Left kidney (tissue), 2 donors: ENCODE results near the gene HECW1. TPM values are rescaled to one million over a fixed set of nuclear protein-coding genes. Genes with fewer than 3 reads are reported as not detected.
A peak's percentile ranks its signal among the peaks of the same experiment; 100 is the strongest.
"Not testable (repeated sequence)": the region's sequence is repeated elsewhere in the genome, so short reads cannot be mapped to it uniquely, and the experiment has no call there.

ENCODE experiments used
- DNase-seq: peaks from one replicate; pipeline ENCODE4 v3.0.0-alpha.2; 2013
- polyA plus RNA-seq: library from polyadenylated mRNA; unstranded; fragments of 120-200 nt; gene quantifications from one replicate; pipeline ENCODE4 v1.2.1, GENCODE V29; 2013; ENCODE audit not compliant: insufficient read length

HECW1 gene
- polyA plus RNA-seq, 1 donor = 9.4 TPM

GRCh38 chr7:43308913-43309705 is 196.7 kb downstream of the HECW1 start:
- no peak for DNase-seq

- no peak for DNase-seq
Observed at GRCh38 chr7:43309706-43310022, 197.2 kb downstream of the HECW1 start.

GRCh38 chr7:43311052-43311451 is 198.6 kb downstream of the HECW1 start:
- no peak for DNase-seq

GRCh38 chr7:43311694-43312093 is 199.2 kb downstream of the HECW1 start:
- no peak for DNase-seq

GRCh38 chr7:43313628-43314378 is 201.4 kb downstream of the HECW1 start:
- DNase-seq = no peak

GRCh38 chr7:43314379-43315158 is 202.1 kb downstream of the HECW1 start:
- no peak for DNase-seq

GRCh38 chr7:43317075-43317474 is 204.6 kb downstream of the HECW1 start:
- no peak for DNase-seq

- DNase-seq = no peak
Observed at GRCh38 chr7:43318188-43318770, 205.8 kb downstream of the HECW1 start.

GRCh38 chr7:43325595-43325994 is 213.1 kb downstream of the HECW1 start:
- no peak for DNase-seq

GRCh38 chr7:43328336-43328735 is 215.9 kb downstream of the HECW1 start:
- no peak for DNase-seq

GRCh38 chr7:43328785-43329380 is 216.4 kb downstream of the HECW1 start:
- no peak for DNase-seq

GRCh38 chr7:43332193-43332796 is 219.8 kb downstream of the HECW1 start:
- DNase-seq = no peak

GRCh38 chr7:43337191-43337590 is 224.7 kb downstream of the HECW1 start:
- no peak for DNase-seq

- DNase-seq = no peak
Observed at GRCh38 chr7:43337811-43338210, 225.4 kb downstream of the HECW1 start.

- DNase-seq = no peak
Observed at GRCh38 chr7:43341132-43341531, 228.7 kb downstream of the HECW1 start.

- not testable (repeated sequence) for DNase-seq
Observed at GRCh38 chr7:43343417-43343816, 231.0 kb downstream of the HECW1 start.

- not testable (repeated sequence) for DNase-seq
Observed at GRCh38 chr7:43345696-43346095, 233.2 kb downstream of the HECW1 start.

- no peak for DNase-seq
Observed at GRCh38 chr7:43351683-43352082, 239.2 kb downstream of the HECW1 start.

GRCh38 chr7:43353902-43354301 is 241.5 kb downstream of the HECW1 start:
- no peak for DNase-seq

GRCh38 chr7:43362652-43363034 is 250.2 kb downstream of the HECW1 start:
- DNase-seq = peak; percentile 25

GRCh38 chr7:43363035-43363791 is 250.8 kb downstream of the HECW1 start:
- no peak for DNase-seq
